PC-3 (cell line): ENCODE data around the gene ATL1. TPM values are rescaled to one million over a fixed set of nuclear protein-coding genes. Genes with fewer than 3 reads are reported as not detected.

Source experiments
- ATAC-seq: fragments of 200-7000 bp; cut with Tn5 transposase; 2 replicates; pipeline ENCODE4 v1.9.1; 2020; ENCODE audit warnings: mild to moderate bottlenecking, moderate library complexity
- BruUV-seq: library from RNA; stranded (reverse); fragments of 400-500 nt; replicated peaks from 2 replicates; lab custom pipeline; 2021; lab: Mats Ljungman, UMichigan
- CTCF ChIA-PET: fragments of 300-600 bp; sonication (Branson Sonifier 250); formaldehyde crosslinking; loops from one replicate; lab custom pipeline; 2022; ENCODE audit warnings: antibody characterized with exemption; lab: Charles Lee
- POLR2A ChIA-PET: fragments of 300-600 bp; sonication (Branson Sonifier 250); formaldehyde crosslinking; loops from one replicate; lab custom pipeline; 2022; ENCODE audit warnings: antibody characterized with exemption; ENCODE audit not compliant: unreplicated experiment; lab: Charles Lee
- DNase-seq: peaks from one replicate; pipeline ENCODE4 v3.0.0-alpha.2; 2015
- H2AFZ ChIP-seq: fragments of 300-600 bp; sonication (generic); 2 replicates; pipeline ENCODE4 v1.6.0; 2016; ENCODE audit warnings: antibody characterized with exemption, low read length
- H3F3A ChIP-seq: fragments of 300-600 bp; sonication (generic); one replicate; pipeline ENCODE4 v1.6.0; 2017; ENCODE audit warnings: antibody characterized with exemption, low read length, control low read depth, mild to moderate bottlenecking; ENCODE audit not compliant: unreplicated experiment
- H3K27ac ChIP-seq: fragments of 300-600 bp; sonication (generic); 2 replicates; pipeline ENCODE4 v1.5.1; 2016; ENCODE audit warnings: mild to moderate bottlenecking, low read length
- H3K27me3 ChIP-seq: fragments of 300-600 bp; sonication (generic); 2 replicates; pipeline ENCODE4 v1.6.1; 2016; ENCODE audit warnings: low read length, mixed read lengths
- H3K36me3 ChIP-seq: fragments of 300-600 bp; sonication (generic); 2 replicates; pipeline ENCODE4 v1.6.1; 2016; ENCODE audit warnings: low read depth, mixed run types, low read length, mixed read lengths
- H3K4me1 ChIP-seq: fragments of 300-600 bp; sonication (generic); 2 replicates; pipeline ENCODE4 v1.5.1; 2016; ENCODE audit warnings: low read length; ENCODE audit not compliant: insufficient read depth
- H3K4me2 ChIP-seq: fragments of 300-600 bp; sonication (generic); 2 replicates; pipeline ENCODE4 v1.6.0; 2016; ENCODE audit warnings: low read length
- H3K4me3 ChIP-seq: fragments of 300-600 bp; sonication (generic); 2 replicates; pipeline ENCODE4 v1.5.1; 2016; ENCODE audit warnings: mild to moderate bottlenecking, low read length, mixed read lengths
- H3K79me2 ChIP-seq: fragments of 300-600 bp; sonication (generic); 2 replicates; pipeline ENCODE4 v1.6.1; 2017; ENCODE audit warnings: low read length, mixed read lengths
- H3K9ac ChIP-seq: fragments of 300-600 bp; sonication (generic); 2 replicates; pipeline ENCODE4 v1.6.0; 2016; ENCODE audit warnings: mild to moderate bottlenecking, low read length
- H3K9me2 ChIP-seq: fragments of 300-600 bp; sonication (generic); replicated peaks from 2 replicates; pipeline ENCODE4 v1.6.1; 2016; ENCODE audit warnings: mixed run types, low read length, mixed read lengths
- H3K9me3 ChIP-seq: fragments of 300-600 bp; sonication (generic); 2 replicates; pipeline ENCODE4 v1.6.1; 2016; ENCODE audit warnings: low read length, mixed read lengths
- H4K20me1 ChIP-seq: fragments of 300-600 bp; sonication (generic); 2 replicates; pipeline ENCODE4 v1.6.1; 2016; ENCODE audit warnings: low read length, mixed read lengths
- EZH2 ChIP-seq: fragments of 300-600 bp; sonication (generic); IDR thresholded peaks from one replicate; pipeline ENCODE4 v1.6.1; 2017; ENCODE audit warnings: antibody characterized with exemption, mild to moderate bottlenecking, low read length; ENCODE audit not compliant: unreplicated experiment
- EZH2phosphoT487 ChIP-seq: fragments of 300-600 bp; sonication (generic); IDR thresholded peaks from 2 replicates; pipeline ENCODE4 v1.6.1; 2018; ENCODE audit warnings: mild to moderate bottlenecking, antibody characterized with exemption, low read length, borderline replicate concordance
- intact Hi-C: fragments of 100-400 bp; cut with micrococcal nuclease; formaldehyde crosslinking; loops from 2 replicates; pipeline ENCODE4 v1.9.0; 2023
- total RNA-seq: library from RNA; depleted of rRNA; stranded (reverse); fragments of >200 nt; gene quantifications from 2 replicates; pipeline ENCODE4 v1.2.3, GENCODE V29; 2014
- TF ChIP-seq, protein P1 (sequence below): fragments of 300-600 bp; sonication (generic); conservative IDR thresholded peaks from 2 replicates; pipeline ENCODE4 v1.5.1; 2017; ENCODE audit warnings: antibody characterized with exemption, low read depth, mild to moderate bottlenecking, low read length

Gene ATL1
- total RNA-seq, 1 experiment from 2014 or later, result 1.3 TPM

DNA sequence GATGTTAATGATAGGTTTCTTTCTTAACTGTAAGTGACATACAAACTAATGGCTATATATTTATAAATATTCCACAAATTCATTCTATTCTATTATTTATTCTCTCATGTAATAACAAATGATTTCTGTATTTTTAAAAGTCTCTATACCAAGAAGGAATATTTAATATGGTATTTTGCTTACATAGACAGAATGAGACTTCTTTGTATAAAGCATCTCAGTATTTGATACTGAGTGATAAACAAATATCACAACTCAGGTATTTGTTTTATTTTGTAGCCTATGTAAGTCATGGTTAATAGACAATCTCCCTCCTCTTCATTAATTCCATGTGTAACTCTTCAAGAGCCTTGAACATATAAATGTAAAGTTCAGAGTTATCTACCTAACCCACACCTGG, 18.0 kb downstream of the ATL1 start:
- intact Hi-C loops, result no loop called here
- ATAC-seq (no peak), DNase-seq (no peak)
- Histone ChIP-seq H3K27ac (no peak overlapping the region), H3K79me2 (no peaks in the 10 kb centered on the region), H3F3A (no peaks in the 10 kb centered on the region), H2AFZ (no peak overlapping the region), H3K9ac (no peak overlapping the region), H3K4me3 (no peak overlapping the region), H3K36me3 (no peaks in the 10 kb centered on the region), H3K27me3 (no peaks in the 10 kb centered on the region), H3K9me3 (no peaks in the 10 kb centered on the region), H3K4me1 (peaks cover 11% of the 10 kb centered on the region), H3K4me2 (no peak overlapping the region), H3K9me2 (no peaks in the 10 kb centered on the region), H4K20me1 (no peaks in the 10 kb centered on the region)
- TF ChIP-seq EZH2, result no peak
- TF ChIP-seq, protein P1, sequence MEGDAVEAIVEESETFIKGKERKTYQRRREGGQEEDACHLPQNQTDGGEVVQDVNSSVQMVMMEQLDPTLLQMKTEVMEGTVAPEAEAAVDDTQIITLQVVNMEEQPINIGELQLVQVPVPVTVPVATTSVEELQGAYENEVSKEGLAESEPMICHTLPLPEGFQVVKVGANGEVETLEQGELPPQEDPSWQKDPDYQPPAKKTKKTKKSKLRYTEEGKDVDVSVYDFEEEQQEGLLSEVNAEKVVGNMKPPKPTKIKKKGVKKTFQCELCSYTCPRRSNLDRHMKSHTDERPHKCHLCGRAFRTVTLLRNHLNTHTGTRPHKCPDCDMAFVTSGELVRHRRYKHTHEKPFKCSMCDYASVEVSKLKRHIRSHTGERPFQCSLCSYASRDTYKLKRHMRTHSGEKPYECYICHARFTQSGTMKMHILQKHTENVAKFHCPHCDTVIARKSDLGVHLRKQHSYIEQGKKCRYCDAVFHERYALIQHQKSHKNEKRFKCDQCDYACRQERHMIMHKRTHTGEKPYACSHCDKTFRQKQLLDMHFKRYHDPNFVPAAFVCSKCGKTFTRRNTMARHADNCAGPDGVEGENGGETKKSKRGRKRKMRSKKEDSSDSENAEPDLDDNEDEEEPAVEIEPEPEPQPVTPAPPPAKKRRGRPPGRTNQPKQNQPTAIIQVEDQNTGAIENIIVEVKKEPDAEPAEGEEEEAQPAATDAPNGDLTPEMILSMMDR, result no peak
- no peak for TF ChIP-seq EZH2phosphoT487
- ChIA-PET POLR2A (no interaction called here), CTCF (no interaction called here)
- no TSS peak for BruUV-seq

DNA sequence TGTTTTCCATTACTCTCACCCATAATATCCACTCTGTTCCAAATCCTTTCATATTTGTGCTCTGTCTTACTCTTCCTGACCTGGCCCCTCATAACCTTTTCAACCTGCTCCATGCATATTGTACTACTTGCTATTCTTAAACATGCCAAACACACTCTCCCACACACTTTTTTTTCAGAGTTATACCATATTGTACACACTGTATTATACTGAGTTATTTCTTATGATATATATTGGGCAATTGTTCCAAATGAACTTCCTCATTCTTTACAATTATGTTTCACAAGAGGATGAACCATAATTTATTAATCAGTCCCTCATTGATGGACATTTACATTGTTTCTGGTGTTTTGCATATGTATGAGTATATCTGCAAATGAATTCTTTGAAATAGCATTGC, 18.5 kb downstream of the ATL1 start:
- Histone ChIP-seq H3K27ac (no peak overlapping the region), H4K20me1 (no peaks in the 10 kb centered on the region), H3K4me2 (no peak overlapping the region), H3K79me2 (no peaks in the 10 kb centered on the region), H3K9ac (no peak overlapping the region), H3K9me2 (no peaks in the 10 kb centered on the region), H3K4me3 (no peak overlapping the region), H2AFZ (no peak overlapping the region), H3K9me3 (no peaks in the 10 kb centered on the region), H3K36me3 (no peaks in the 10 kb centered on the region), H3F3A (no peaks in the 10 kb centered on the region), H3K4me1 (peaks cover 11% of the 10 kb centered on the region), H3K27me3 (no peaks in the 10 kb centered on the region)
- BruUV-seq, result no TSS peak
- ChIA-PET CTCF (no interaction called here), POLR2A (no interaction called here)
- no peak for DNase-seq
- intact Hi-C loops, result no loop called here
- no peak for ATAC-seq
- TF ChIP-seq, protein P1, result no peak
- TF ChIP-seq EZH2phosphoT487, result no peak
- TF ChIP-seq EZH2, result no peak

DNA sequence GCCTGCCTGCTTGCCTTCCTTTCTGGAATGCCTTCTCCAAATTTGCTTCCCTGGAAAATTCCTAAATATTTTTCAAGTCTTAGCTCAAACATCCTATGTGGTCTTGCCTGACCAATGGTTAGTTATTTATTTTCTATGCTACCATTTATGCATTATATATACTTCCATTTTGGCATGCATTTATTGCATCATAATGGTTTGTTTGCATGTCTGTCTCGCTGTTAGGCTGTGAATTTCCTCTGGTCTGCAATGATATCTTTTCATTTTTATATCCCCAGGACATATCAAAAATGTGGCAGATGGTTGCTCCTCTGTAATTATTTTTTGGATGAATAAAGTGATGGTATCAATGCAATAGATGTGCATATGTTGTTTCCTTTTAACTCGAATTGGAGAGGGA, 30.5 kb downstream of the ATL1 start:
- H3K27me3 ChIP-seq, result no peaks in the 10 kb centered on the region
- H3K4me3 ChIP-seq, result no peak overlapping the region
- no peaks in the 10 kb centered on the region for H4K20me1 ChIP-seq
- H3K4me2 ChIP-seq, result no peak overlapping the region
- no peak overlapping the region for H2AFZ ChIP-seq
- no peaks in the 10 kb centered on the region for H3F3A ChIP-seq
- intact Hi-C loops, result no loop called here
- ATAC-seq (no peak), DNase-seq (no peak)
- TF ChIP-seq EZH2phosphoT487, result no peak
- TF ChIP-seq EZH2, result no peak
- TF ChIP-seq, protein P1, result no peak
- H3K4me1 ChIP-seq, result no peaks in the 10 kb centered on the region
- H3K9me3 ChIP-seq, result no peaks in the 10 kb centered on the region
- no peaks in the 10 kb centered on the region for H3K9me2 ChIP-seq
- H3K79me2 ChIP-seq, result no peaks in the 10 kb centered on the region
- no peaks in the 10 kb centered on the region for H3K36me3 ChIP-seq
- ChIA-PET POLR2A (no interaction called here), CTCF (no interaction called here)
- H3K27ac ChIP-seq, result no peak overlapping the region
- H3K9ac ChIP-seq, result no peak overlapping the region
- no TSS peak for BruUV-seq
